ENCODE results near the gene ICOS.

The ICOS gene

GRCh38 chr2:203936535-203936934 lies at the start of gene ICOS:
Gene ICOS, plus strand, starts transcription at chr2:203936763. Its CDS starts 52 bp downstream, at chr2:203936815.
- Histone ChIP-seq H3K4me3 (ENCODE audit: low read depth in 1 of 2, low read length in 2 of 2) (no peak within 1 kb of the TSS), H3K36me3 (ENCODE audit: insufficient read depth, low read length) (no peaks in the 10 kb centered on the region), H3K9ac (ENCODE audit: low read length) (no peak within 1 kb of the TSS), H3K27me3 (ENCODE audit: control insufficient read depth in 1 of 2, insufficient read depth in 2 of 2, low read length in 2 of 2) (no peaks in the 10 kb centered on the region), H3K27ac (ENCODE audit: low read depth, low read length) (no peak within 1 kb of the TSS), H3K4me1 (ENCODE audit: insufficient read depth, low read length) (peaks cover 13% of the 10 kb centered on the region), H3K9me3 (ENCODE audit: low read length) (no peaks in the 10 kb centered on the region)

GRCh38 chr2:203887677-203888076 lies 48.9 kb upstream of the ICOS start:
- H3K9ac ChIP-seq (ENCODE audit: low read length): no peak overlapping the region
- peaks cover 27% of the 10 kb centered on the region for H3K4me1 ChIP-seq (ENCODE audit: insufficient read depth, low read length)
- H3K27me3 ChIP-seq (ENCODE audit: control insufficient read depth in 1 of 2, insufficient read depth in 2 of 2, low read length in 2 of 2): no peaks in the 10 kb centered on the region
- no peak overlapping the region for H3K4me3 ChIP-seq (ENCODE audit: low read depth in 1 of 2, low read length in 2 of 2)
- no peaks in the 10 kb centered on the region for H3K9me3 ChIP-seq (ENCODE audit: low read length)
- no peaks in the 10 kb centered on the region for H3K36me3 ChIP-seq (ENCODE audit: insufficient read depth, low read length)
- H3K27ac ChIP-seq (ENCODE audit: low read depth, low read length): no peak overlapping the region

- H3K27me3 ChIP-seq (ENCODE audit: control insufficient read depth in 1 of 2, insufficient read depth in 2 of 2, low read length in 2 of 2): no peaks in the 10 kb centered on the region
- H3K4me1 ChIP-seq (ENCODE audit: insufficient read depth, low read length): peaks cover 45% of the 10 kb centered on the region
- H3K9ac ChIP-seq (ENCODE audit: low read length): no peak overlapping the region
- no peak overlapping the region for H3K4me3 ChIP-seq (ENCODE audit: low read depth in 1 of 2, low read length in 2 of 2)
- H3K9me3 ChIP-seq (ENCODE audit: low read length): no peaks in the 10 kb centered on the region
- no peaks in the 10 kb centered on the region for H3K36me3 ChIP-seq (ENCODE audit: insufficient read depth, low read length)
- H3K27ac ChIP-seq (ENCODE audit: low read depth, low read length): no peak overlapping the region
Observed at GRCh38 chr2:203889542-203889941, 47.0 kb upstream of the ICOS start.

- no peak overlapping the region for H3K9ac ChIP-seq (ENCODE audit: low read length)
- H3K27ac ChIP-seq (ENCODE audit: low read depth, low read length): no peak overlapping the region
- H3K4me3 ChIP-seq (ENCODE audit: low read depth in 1 of 2, low read length in 2 of 2): no peak overlapping the region
- H3K4me1 ChIP-seq (ENCODE audit: insufficient read depth, low read length): peaks cover 49% of the 10 kb centered on the region
- H3K36me3 ChIP-seq (ENCODE audit: insufficient read depth, low read length): no peaks in the 10 kb centered on the region
- H3K9me3 ChIP-seq (ENCODE audit: low read length): no peaks in the 10 kb centered on the region
- H3K27me3 ChIP-seq (ENCODE audit: control insufficient read depth in 1 of 2, insufficient read depth in 2 of 2, low read length in 2 of 2): no peaks in the 10 kb centered on the region
Observed at GRCh38 chr2:203889944-203890343, 46.6 kb upstream of the ICOS start.

DNA sequence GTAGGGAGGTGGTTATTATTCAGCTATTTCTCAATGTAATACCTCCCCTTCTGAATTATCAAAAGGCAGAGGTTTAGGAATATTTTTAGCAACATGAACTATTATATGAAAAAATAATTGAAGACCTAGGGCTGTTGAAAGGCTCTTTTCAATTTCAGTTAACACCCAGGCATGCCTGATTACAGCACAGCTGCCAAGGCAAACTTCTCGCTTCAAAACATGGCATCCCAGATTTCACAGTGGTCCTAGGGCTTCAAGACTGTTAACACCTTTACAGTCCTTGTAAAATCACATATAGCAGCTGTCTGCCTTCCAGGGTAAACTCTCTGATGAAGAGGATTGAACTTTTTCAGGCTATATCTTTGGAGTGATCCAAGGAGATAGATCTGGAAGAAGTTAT lies 45.8 kb upstream of the ICOS start:
- Histone ChIP-seq H3K4me1 (ENCODE audit: insufficient read depth, low read length) (peaks cover 49% of the 10 kb centered on the region), H3K9ac (ENCODE audit: low read length) (no peak overlapping the region), H3K27ac (ENCODE audit: low read depth, low read length) (no peak overlapping the region), H3K9me3 (ENCODE audit: low read length) (no peaks in the 10 kb centered on the region), H3K4me3 (ENCODE audit: low read depth in 1 of 2, low read length in 2 of 2) (no peak overlapping the region), H3K27me3 (ENCODE audit: control insufficient read depth in 1 of 2, insufficient read depth in 2 of 2, low read length in 2 of 2) (no peaks in the 10 kb centered on the region), H3K36me3 (ENCODE audit: insufficient read depth, low read length) (no peaks in the 10 kb centered on the region)

DNA sequence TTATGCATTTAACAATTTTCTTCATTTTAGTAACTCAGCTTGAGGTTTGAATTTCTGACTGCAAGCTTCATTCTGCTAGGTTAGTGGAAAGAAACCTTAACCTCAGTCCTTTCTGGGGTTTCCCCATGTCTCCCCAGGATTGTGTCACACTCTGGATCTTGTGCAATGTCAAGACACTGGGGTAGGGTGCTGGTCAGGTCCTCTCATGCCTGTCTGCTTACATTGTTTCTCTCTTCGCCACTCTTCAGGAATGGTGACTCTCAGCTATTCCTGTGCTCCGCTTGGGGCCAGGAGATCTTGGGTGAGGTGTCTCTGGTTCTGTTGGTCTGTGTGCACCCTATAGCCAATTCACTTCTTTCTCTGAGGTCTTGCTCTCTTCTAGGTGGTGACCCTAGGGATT lies 45.1 kb upstream of the ICOS start:
- no peaks in the 10 kb centered on the region for H3K36me3 ChIP-seq (ENCODE audit: insufficient read depth, low read length)
- H3K4me3 ChIP-seq (ENCODE audit: low read depth in 1 of 2, low read length in 2 of 2): no peak overlapping the region
- peaks cover 48% of the 10 kb centered on the region for H3K4me1 ChIP-seq (ENCODE audit: insufficient read depth, low read length)
- no peak overlapping the region for H3K27ac ChIP-seq (ENCODE audit: low read depth, low read length)
- H3K27me3 ChIP-seq (ENCODE audit: control insufficient read depth in 1 of 2, insufficient read depth in 2 of 2, low read length in 2 of 2): no peaks in the 10 kb centered on the region
- H3K9ac ChIP-seq (ENCODE audit: low read length): no peak overlapping the region
- no peaks in the 10 kb centered on the region for H3K9me3 ChIP-seq (ENCODE audit: low read length)

DNA sequence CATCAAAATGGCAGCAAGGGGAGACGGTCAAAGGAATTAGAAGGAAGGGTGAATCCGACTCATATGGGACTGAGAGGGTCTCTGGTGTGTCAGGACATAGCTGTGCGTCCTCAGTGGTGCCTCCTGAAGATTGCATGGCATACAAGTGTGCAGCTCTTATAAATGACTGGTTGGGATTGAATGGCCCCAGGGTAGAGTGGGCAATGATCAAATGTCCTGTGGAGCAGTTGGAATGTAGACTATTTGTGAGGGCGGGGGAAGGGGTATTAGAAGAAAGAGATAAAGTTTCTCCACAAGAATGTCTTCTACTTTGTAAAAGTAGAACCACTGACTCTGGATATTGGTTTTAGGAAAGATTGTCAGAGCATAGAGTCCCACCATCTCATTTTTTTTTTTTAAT lies 44.4 kb upstream of the ICOS start:
- Histone ChIP-seq H3K27ac (ENCODE audit: low read depth, low read length) (no peak overlapping the region), H3K36me3 (ENCODE audit: insufficient read depth, low read length) (no peaks in the 10 kb centered on the region), H3K4me3 (ENCODE audit: low read depth in 1 of 2, low read length in 2 of 2) (no peak overlapping the region), H3K9ac (ENCODE audit: low read length) (no peak overlapping the region), H3K27me3 (ENCODE audit: control insufficient read depth in 1 of 2, insufficient read depth in 2 of 2, low read length in 2 of 2) (no peaks in the 10 kb centered on the region), H3K9me3 (ENCODE audit: low read length) (no peaks in the 10 kb centered on the region), H3K4me1 (ENCODE audit: insufficient read depth, low read length) (peaks cover 48% of the 10 kb centered on the region)

- peak overlapping the region; percentile 16 for H3K27ac ChIP-seq (ENCODE audit: low read depth, low read length)
- no peak overlapping the region for H3K9ac ChIP-seq (ENCODE audit: low read length)
- no peaks in the 10 kb centered on the region for H3K36me3 ChIP-seq (ENCODE audit: insufficient read depth, low read length)
- no peaks in the 10 kb centered on the region for H3K9me3 ChIP-seq (ENCODE audit: low read length)
- H3K4me1 ChIP-seq (ENCODE audit: insufficient read depth, low read length): peaks cover 48% of the 10 kb centered on the region
- H3K27me3 ChIP-seq (ENCODE audit: control insufficient read depth in 1 of 2, insufficient read depth in 2 of 2, low read length in 2 of 2): no peaks in the 10 kb centered on the region
- no peak overlapping the region for H3K4me3 ChIP-seq (ENCODE audit: low read depth in 1 of 2, low read length in 2 of 2)
Observed at GRCh38 chr2:203893401-203893800, 43.2 kb upstream of the ICOS start.

DNA sequence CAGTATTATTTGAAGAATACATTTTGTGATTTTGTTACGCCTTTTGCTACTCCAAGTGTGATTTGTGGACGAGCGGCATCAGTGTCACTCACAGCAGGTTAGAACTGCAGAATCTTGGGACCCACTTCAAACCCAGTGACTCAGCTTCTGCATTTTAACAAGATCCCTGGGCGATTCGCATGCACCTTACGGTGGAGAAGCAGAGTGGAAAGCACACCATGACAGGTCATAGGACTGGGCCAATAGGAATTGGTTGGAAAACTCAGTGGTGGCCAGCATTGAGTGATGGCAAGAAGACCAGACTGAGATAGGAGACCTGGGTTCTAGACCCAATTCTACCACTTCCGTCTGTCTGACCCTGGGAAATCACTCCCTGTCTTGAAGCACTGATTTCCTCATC lies 42.7 kb upstream of the ICOS start:
- H3K4me3 ChIP-seq (ENCODE audit: low read depth in 1 of 2, low read length in 2 of 2): no peak overlapping the region
- no peaks in the 10 kb centered on the region for H3K27me3 ChIP-seq (ENCODE audit: control insufficient read depth in 1 of 2, insufficient read depth in 2 of 2, low read length in 2 of 2)
- peak overlapping the region; percentile 16 for H3K27ac ChIP-seq (ENCODE audit: low read depth, low read length)
- no peaks in the 10 kb centered on the region for H3K36me3 ChIP-seq (ENCODE audit: insufficient read depth, low read length)
- no peaks in the 10 kb centered on the region for H3K9me3 ChIP-seq (ENCODE audit: low read length)
- H3K9ac ChIP-seq (ENCODE audit: low read length): no peak overlapping the region
- H3K4me1 ChIP-seq (ENCODE audit: insufficient read depth, low read length): peaks cover 53% of the 10 kb centered on the region

DNA sequence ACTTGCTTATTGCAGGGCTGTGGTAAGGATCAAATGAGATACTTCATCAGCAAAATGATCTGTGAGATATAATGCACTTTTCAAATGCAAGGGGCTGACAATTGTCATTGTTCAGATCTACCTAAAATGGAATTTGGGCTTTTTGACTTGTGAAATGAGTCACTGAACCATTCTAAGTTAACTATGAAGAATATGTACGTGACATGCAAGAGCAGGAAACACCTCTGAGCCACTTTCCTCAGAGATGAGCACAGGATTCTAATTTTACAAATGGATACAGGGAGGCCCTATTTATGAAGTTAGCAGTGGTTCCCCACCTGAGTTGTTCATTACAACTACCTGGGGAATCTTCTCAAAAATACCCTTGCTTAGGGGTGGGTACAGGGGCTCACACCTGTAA lies 42.3 kb upstream of the ICOS start:
- Histone ChIP-seq H3K4me3 (ENCODE audit: low read depth in 1 of 2, low read length in 2 of 2) (no peak overlapping the region), H3K27ac (ENCODE audit: low read depth, low read length) (no peak overlapping the region)

DNA sequence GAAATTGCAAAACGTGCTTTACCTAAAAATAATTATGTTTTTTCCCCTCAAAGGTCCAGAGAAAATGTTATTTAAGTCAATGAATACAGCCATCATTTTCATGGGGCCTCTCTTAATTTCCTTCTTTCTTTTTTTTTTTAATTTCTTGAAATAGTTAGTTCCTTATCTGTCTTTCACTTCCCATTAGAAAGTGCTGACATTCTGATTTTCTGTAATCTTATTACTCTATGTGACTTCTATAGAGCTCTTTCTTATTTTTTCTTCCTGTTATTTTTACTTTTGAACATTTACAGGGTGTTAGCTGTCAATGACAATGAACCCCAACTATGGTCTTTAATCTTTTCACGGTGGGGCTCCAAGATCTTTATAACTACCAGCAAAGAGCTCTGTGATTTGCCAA lies 39.0 kb upstream of the ICOS start:
- H3K36me3 ChIP-seq (ENCODE audit: insufficient read depth, low read length): no peaks in the 10 kb centered on the region
- H3K4me3 ChIP-seq (ENCODE audit: low read depth in 1 of 2, low read length in 2 of 2): no peak overlapping the region
- no peak overlapping the region for H3K9ac ChIP-seq (ENCODE audit: low read length)

More for the DNA sequence above, 42.3 kb upstream of the ICOS start:
- H3K9ac ChIP-seq (ENCODE audit: low read length): no peak overlapping the region
- no peaks in the 10 kb centered on the region for H3K36me3 ChIP-seq (ENCODE audit: insufficient read depth, low read length)
- H3K4me1 ChIP-seq (ENCODE audit: insufficient read depth, low read length): peaks cover 57% of the 10 kb centered on the region
- no peaks in the 10 kb centered on the region for H3K9me3 ChIP-seq (ENCODE audit: low read length)
- H3K27me3 ChIP-seq (ENCODE audit: control insufficient read depth in 1 of 2, insufficient read depth in 2 of 2, low read length in 2 of 2): no peaks in the 10 kb centered on the region

DNA sequence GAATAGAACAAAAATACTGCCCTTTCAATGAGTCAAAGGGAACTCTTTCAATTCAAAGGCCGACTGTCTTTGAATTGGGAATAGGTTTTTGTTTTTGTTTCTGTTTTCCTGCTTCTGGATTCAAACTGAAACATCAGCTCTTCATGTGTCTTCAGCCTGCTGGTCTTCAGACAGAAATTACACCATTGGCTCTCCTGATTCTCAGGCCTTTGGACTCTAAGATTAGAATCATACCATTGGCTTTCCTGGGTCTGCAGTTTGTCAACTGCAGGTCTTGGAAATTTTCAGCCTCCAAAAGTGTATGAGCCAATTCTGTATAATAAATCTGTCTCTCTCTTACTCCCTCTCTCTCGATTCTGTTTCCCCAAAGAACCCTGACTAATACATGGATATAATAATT lies 37.9 kb upstream of the ICOS start:
- peak overlapping the region; percentile 49 for H3K27ac ChIP-seq (ENCODE audit: low read depth, low read length)
- no peaks in the 10 kb centered on the region for H3K27me3 ChIP-seq (ENCODE audit: control insufficient read depth in 1 of 2, insufficient read depth in 2 of 2, low read length in 2 of 2)
- H3K4me3 ChIP-seq (ENCODE audit: low read depth in 1 of 2, low read length in 2 of 2): no peak overlapping the region
- H3K9ac ChIP-seq (ENCODE audit: low read length): no peak overlapping the region
- peaks cover 56% of the 10 kb centered on the region for H3K4me1 ChIP-seq (ENCODE audit: insufficient read depth, low read length)
- no peaks in the 10 kb centered on the region for H3K36me3 ChIP-seq (ENCODE audit: insufficient read depth, low read length)
- H3K9me3 ChIP-seq (ENCODE audit: low read length): peaks cover 7% of the 10 kb centered on the region

More for the DNA sequence above, 39.0 kb upstream of the ICOS start:
- Histone ChIP-seq H3K27me3 (ENCODE audit: control insufficient read depth in 1 of 2, insufficient read depth in 2 of 2, low read length in 2 of 2) (no peaks in the 10 kb centered on the region), H3K4me1 (ENCODE audit: insufficient read depth, low read length) (peaks cover 66% of the 10 kb centered on the region), H3K9me3 (ENCODE audit: low read length) (peaks cover 3% of the 10 kb centered on the region), H3K27ac (ENCODE audit: low read depth, low read length) (no peak overlapping the region)

Data from muscle layer of colon (tissue), 2 donors.